ENCODE measurements around the gene DTWD2.
"Not testable (repeated sequence)": the region's sequence is repeated elsewhere in the genome, so short reads cannot be mapped to it uniquely, and the experiment has no call there.

DTWD2 gene

DNA sequence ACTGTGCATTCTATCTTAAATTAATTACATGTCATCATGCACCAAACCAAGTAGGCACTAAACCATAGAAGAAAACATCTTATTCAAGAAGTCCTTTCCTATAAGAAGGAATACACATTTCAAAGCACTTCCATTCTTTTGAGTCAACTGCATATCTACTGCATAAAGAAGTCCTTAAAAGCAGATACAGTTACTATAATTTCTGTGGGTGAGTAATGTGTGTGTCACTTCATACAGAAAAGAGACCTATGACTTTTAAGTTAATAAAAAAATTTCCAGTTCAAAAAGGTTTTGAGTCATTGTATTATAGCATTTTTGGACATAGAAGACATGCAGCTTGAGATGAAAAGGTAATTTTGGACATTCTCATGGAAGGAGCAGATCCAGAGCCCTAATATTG is 125.0 kb downstream of the DTWD2 start:
- DNase-seq = peak; percentile 34

DNA sequence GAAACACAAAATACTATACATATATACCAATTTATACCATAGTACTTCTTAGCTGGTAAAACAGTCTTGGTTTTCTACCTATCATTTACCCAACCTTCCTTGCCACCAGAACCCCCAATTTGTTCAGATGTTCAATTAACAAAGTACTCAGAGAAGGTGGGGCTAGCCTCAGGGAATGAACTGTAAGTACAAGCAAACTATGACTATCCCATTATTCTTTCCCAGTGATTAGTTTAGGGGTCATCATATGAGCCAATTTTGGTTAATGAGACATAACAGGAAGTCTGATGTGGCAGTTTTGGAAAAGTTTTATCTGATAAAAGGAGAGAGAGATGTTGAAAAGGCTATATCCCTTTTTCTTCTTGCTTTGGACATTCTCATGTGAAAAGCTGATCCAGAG is 125.8 kb downstream of the DTWD2 start:
- DNase-seq = peak; percentile 10

DNA sequence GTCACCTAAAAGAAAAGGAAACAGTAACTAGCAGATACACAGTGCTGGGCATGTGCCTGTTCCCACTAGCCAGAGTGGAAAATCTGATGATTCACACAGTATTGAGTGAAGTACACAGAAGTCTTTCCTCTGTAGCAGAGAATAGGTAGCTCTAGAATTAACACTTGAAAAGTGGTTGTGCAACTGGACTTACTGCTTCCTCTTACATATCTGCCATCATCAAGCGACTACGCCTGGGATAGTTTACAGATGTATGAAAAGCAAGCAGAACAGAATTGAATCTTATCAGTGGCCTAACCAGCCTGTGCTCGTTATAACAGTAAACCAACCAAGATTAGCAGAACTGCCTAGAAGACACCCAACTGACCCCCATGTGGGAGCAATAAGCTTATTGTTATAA is 130.6 kb downstream of the DTWD2 start:
- DNase-seq = peak; percentile 4

DNA sequence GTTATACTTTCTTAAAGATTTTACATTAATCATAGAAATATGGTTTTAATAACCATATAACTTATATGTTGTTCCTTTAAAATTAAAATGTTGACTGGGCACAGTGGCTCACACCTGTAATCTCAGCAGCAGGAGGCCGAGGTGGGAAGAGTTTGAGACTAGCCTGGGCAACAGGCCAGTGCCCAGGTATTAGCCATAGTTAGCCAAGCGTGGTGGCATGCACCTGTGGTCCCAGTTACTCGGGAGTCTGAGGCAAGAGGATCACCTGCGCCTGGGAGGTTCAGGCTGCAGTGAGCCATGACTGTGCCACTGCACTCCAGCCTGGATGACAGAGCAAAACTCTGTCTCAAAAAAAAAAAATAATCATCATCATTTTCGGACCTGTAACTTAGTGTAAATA is 133.5 kb downstream of the DTWD2 start:
- DNase-seq = no peak

DNA sequence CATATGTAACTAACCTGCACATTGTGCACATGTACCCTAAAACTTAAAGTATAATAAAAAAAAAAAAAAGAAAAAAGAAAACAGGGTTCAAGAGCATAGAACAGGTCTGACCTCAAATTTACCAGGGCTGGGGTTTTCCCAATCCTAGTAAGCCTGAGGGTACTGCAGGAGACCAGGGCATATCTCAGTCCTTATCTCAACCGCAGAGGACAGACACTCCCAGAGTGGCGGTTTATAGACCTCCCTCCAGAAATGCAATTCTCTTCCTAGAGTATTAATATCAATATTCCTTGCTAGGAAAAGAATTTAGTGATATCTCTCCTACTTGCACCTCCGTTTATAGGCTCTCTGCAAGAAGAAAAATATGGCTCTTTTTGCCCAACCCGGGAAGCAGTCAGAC is 136.6 kb downstream of the DTWD2 start:
- DNase-seq = not testable (repeated sequence)

DNA sequence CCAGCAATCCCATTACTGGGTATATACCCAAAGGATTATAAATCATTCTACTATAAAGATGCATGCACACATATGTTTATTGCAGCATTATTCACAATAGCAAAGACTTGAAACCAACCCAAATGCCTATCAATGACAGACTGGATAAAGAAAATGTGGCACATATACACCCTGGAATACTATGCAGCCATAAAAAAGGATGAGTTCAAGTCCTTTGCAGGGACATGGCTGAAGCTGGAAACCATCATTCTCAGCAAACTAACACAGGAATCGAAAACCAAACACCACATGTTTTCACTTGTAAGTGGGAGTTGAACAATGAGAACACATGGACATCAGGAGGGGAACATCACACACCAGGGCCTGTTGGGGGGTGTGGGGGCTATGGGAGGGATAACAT is 138.8 kb downstream of the DTWD2 start:
- DNase-seq = not testable (repeated sequence)

DNA sequence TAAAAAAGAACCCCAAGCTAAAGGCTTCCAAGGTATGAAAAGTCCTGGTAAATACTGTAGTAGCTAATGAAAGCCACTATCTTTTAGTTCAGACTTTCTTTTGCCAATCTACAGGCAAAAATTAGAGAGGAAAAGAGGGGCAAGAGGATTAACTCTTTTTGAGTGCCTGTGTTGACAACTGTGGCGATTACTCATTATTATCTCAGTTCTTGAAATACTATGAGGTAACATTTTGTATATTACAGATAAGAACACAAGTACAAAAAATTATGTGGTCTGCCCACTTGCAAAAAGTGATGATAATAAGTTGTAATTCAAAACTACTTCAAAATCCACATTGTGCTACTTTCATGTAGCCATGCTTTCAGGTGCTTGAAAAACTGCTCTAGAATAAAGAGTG is 144.0 kb downstream of the DTWD2 start:
- DNase-seq = no peak

DNA sequence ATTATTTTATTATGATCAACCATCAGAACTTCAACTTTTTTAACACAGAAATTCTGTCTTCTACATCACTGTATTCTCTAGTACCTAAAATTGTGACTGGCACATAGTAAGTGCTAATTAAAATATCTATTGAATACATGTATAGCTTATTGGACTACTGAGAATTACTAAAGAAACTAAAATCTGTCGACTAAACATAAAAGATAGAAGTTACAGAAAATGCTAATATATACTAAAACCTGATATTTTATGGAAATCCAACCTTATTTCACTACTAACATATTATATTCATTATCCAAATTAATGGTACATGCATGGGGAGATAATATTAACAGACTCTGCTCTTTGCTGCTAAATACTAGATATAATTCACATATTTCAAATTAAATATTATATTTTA is 153.6 kb downstream of the DTWD2 start:
- no peak for DNase-seq

DNA sequence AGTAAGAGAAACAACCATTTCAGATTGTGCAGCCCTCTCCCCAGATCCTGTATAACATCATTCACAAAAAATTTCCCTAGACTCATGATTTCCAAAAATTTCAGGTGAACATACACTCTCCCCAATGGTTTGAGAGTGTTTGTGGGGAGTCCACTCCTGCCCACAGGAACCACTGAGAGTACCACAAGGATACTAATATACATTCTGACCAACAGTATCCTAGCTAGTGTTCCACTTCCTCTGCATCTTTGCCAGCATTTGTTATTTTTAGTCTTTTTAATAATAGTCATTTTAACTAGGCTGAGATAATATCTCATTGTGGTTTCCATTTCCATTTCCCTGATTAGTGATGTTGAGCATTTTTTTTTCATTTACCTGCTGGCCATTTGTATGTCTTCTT is 155.4 kb downstream of the DTWD2 start:
- DNase-seq = no peak

DNA sequence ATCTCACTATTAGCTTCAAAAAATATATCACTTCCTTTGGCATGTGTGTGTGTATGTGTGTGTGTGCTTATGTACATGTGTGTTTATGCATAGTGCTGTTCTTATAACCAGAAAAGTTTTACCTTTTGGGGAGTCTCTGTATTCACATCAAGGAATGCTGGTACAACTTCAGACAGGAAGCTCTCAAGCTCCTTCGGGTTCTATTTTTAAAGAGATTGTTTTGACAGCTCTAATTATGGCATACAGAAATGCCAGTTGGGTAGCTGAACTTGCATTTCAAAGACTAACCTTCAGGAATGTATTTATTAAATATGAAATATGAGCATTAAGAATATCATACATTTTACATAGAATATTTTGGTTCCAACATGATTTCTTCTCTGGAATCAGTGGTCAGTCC is 163.1 kb downstream of the DTWD2 start:
- no peak for DNase-seq

DNA sequence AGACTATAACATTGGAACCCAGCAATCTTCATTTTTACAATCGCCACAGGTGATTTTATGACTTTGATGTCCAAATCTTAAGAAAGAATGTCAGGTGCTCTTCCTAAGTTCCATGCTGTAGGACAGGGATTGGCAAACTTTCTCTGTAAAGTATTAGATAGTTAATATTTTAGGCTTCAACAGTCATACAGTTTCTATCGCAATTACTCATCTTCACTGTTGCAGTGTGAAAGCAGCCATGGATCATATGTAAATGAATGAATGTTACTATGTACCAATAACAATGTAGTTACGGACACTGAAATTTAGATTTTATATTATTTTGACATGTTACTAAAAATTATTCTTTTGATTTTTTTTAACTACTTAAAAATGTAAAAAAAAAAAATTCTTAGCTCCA is 169.7 kb downstream of the DTWD2 start:
- DNase-seq = no peak

DNA sequence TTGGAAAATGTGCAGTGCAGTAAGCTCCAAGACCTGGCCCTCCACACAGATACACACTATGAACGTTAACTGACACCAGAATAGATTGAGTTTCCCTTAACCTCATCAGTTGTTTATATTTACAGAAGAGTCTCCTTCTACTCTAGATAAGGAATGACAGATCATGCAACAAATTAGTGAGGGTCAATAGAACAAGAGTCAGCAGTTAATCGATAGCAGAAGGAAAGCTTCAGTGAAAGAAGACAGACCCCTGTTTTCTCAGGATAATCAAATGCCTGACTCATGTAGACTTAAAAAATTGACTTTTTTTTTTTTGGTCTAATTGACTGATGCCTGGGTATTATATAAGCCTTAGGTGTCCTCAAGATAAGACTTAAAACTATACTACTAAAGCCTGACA is 179.9 kb downstream of the DTWD2 start:
- DNase-seq = no peak

DNA sequence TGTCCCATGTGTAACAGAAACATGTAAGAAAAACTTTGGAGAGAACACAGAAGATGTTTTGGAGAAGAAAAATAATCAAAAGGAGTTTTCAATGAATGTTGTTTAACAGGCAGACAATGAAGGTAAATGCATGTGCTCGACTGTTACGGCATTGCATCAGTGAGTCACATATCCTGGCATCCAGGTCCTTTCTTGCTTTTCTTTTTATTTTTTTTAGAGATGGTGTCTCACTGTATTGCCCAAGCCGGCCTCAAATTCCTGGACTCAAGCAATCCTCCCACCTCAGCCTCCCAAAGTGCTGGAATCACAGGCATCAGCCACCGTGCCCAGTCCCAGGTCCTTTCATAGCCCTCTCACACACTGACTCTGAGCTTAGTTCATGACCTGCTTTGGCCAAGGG is 181.8 kb downstream of the DTWD2 start:
- no peak for DNase-seq

DNA sequence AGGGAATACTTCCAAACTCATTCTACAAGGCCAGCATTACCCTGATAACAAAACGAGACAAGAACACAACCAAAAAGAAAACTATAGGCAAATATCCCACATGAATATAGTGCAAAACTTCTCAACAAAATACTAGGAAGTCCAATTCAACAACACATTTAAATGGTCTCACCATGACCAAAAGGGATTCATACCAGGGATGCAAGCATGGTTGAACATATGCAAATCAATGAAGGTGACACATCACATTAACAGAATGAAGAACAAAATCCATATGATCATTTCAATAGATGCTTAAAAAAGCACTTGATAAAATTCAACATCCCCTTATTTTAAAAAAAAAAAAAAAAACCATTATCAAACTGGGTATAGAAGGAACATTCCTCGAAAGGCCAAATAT is 186.0 kb downstream of the DTWD2 start:
- no peak for DNase-seq

DNA sequence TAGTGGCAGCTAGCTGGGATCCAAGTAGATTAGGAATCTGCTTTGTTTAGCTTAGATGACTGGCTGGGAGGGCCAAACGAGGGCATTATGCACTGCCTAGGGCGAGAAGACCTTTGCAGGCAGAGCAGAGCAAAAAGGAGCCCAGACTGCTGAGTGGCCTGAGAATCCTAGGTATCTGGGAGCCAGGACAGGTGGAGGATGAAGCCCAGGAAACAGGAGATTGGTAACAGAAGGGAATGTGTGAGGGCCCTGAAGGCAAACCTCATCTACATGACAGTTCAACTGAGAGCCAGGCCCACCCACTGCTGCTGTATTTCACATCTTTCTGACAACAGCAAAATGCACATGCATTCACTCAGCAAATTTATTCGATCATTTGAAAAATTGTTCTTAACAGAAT is 192.3 kb downstream of the DTWD2 start:
- DNase-seq = no peak

DNA sequence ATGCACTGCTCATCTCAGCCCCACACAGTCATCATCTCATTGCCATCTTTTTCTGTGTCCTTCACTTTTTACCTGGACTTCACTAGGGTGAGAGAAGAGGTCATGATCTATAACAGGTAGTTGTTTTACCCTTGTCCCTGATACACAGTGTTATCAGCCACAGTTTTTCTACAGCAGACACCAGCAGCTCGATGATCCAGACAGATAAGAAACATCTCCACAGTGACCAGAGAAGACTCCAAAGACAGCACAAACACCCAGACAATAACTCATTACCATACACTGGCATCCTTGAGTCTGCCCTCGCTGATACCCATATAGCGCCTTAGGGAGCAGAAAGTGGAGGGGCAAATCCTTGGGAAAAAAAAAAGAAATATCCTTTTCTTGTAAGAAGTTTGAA is 194.1 kb downstream of the DTWD2 start:
- DNase-seq = no peak

DNA sequence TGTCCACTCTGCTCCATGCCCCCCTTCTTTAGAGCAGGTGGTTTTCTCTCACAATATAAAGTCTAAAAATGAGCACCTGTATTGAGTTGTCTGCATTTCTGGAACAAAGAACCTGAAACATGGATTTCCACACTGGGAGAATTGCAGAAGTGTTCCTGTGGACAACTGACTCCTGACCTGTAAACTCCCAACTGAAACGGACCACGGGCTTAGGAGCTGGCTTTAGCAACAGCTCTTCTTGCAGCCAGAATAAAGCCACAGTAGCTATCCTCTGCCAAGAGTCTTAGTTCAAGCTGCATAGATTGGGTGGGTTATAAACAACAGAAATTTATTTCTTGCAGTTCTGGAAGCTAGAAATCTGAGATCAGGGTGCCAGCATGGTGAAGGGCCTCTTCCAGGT is 194.7 kb downstream of the DTWD2 start:
- DNase-seq = no peak

DNA sequence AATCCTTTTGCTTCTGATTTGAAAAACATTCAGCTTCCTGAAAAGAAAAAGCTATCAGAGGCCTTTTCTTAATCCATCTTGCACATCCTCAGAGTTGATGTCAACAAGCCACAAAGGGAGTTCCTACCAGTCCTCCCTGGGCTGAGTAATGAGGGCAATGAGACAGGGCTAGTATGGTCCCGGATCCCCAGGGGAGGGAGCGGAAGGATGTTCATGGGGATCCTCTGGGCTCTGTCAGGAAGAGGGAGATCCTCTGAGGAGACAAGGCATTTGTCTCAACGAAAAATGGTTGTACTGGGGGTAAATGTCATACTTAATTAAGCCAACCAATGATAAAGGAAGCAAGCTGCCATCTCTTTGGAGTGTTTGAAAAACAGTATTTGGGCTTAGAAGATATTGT is 195.3 kb downstream of the DTWD2 start:
- DNase-seq = no peak

DNA sequence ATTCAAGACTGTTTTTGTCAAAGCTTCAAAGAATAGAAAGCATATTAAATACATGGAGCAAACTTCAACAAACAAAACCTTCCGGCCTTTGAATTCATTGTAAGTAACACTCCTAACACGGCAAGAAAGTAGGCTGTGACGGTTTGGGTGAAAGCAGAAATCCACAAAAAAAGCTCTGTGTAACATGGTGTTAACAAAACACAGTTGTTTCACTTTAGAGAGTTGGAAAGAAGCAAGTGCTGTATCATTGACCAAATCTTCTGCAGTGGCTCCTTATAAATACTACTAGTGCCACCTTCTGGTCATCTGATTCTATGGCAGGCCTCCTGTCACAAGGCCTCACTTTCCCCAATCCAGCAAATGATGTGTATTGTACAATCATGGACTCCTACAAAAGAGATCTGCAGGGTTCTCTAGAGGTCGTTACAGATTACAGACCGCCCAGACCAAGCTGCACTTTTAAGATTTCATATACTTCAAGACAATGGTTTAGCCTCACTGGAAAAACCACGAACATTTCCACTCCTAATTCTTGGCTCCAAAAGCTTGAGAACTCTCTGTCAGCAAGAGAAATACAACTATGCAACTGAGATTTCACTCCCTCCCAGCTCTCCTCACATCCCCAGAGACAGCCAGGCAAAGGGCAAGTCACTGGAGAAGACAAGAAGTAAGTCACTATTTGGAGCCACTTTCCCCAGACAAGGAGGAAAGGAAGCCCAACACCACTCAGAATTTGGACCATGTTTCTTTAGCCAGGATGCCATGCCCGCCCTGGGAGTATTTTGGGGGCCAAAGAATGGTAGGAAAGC is 196.2 kb downstream of the DTWD2 start:
- DNase-seq = peak; percentile 79

DNA sequence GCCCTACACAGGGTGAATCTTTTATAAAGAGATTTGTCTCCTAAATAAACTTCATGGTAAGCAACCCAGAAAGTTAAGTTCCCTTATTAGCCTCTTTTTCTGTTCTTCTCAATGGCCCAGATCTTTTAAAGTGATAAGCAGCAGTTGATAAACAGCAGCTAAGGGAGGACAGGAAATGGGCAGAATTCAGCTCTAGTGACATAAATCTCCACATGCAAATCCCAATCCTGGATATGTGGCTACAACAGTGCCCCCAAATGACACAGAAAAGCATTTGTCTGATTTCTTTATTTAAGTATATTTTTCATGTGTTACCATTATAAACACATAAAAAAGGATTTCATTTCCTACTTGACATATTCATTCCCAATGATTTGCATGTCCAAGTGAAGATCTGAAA is 199.0 kb downstream of the DTWD2 start:
- no peak for DNase-seq

DNA sequence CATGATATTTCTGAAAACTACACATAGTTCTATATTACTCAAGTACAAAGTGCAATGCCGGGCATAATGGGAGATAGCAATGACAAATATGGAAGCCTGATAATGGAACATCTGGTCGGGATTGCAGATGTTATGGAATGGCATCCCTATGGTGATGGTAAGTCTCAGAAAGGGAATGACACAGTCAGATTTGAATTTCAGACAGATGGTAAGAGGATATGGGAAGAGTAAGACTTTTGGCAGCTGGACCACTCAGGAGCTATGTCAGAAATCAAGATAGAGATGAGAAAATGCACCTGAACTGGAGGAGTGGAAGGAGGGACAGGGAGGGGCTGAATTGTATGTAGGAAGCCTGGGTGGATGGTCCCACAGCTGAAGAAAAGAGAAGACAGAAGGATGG is 200.0 kb downstream of the DTWD2 start:
- no peak for DNase-seq
